SKM-1 (cell line): ENCODE results near the gene TRIM3.

ENCODE experiments used
- DNase-seq: peaks from one replicate; lab custom pipeline; 2025; ENCODE audit not compliant: unreplicated experiment; lab: John Stamatoyannopoulos, UW

The TRIM3 gene

DNA sequence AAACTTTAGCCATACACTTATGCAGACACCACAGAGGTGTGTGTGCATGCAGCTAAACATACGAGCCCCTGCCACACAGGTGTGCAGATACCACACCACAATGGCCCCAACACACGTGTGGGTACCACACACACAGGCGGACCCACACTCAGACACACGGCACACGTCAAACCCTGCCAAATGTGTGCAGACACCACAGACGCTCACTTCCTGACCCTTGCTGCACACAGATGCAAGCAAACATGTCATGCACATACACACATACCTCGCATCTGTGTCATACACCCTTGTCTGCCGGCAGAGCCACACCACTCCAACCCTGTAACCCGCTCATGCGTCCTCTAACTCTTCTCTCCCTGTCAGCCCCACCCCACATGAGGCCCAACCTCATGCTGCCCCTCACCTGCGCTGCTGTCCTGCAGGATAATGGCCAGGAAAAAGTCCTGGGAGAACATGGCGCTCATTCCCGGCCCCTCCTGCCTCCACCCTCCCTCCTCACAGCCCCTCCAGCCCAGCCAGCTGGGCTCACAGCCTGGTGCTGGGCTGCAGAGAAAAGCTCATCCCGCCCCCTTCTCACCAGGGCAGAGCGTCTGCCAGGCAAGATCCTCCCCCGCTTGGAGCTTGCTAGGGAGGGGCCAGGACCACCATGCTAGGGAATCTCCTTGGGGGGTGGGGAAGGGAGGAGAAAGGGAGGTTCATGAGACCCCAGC lies 69.2 kb downstream of the TRIM3 start:
- no peak for DNase-seq

DNA sequence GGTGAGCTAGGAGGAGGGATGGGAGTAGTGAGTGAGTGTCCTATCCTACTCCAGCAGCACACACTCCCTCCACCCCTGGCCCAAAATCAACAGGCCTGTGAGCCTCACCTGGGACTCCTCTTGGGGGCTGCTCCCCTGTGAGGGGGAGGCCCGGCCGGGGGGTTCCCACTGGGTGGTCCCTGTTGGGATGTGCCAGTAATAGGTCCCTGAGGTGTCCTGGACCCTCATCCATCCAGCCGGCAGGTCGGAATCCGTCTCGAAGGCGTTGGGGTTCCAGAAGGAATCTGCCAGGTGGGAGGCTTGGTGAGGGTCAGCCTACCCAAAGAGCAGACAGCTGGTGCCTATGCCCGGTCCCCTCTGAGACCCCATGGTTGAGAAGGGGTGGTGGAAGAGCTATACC lies 70.2 kb downstream of the TRIM3 start:
- DNase-seq: no peak

DNA sequence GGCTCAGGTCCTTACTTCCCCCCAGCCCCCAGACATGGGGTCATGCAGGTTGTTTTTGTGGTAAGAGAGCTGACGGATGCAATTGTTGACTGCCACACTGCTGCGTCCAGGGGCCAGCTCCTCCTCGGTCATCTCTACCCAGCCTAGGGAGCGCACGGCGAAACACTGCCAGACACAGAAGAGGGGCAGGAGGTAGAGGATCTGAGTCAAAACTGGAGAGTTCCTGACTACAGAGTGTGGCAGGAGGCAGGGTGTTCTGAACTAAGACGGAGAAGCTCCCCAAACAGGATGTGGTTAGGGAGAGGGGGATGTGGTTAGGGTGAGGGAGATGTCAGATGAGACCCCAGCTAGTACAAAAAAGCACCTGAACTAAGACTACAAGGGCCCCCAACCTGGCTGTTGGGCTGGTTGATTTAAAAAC lies 71.2 kb downstream of the TRIM3 start:
- peak; percentile 40 for DNase-seq

DNA sequence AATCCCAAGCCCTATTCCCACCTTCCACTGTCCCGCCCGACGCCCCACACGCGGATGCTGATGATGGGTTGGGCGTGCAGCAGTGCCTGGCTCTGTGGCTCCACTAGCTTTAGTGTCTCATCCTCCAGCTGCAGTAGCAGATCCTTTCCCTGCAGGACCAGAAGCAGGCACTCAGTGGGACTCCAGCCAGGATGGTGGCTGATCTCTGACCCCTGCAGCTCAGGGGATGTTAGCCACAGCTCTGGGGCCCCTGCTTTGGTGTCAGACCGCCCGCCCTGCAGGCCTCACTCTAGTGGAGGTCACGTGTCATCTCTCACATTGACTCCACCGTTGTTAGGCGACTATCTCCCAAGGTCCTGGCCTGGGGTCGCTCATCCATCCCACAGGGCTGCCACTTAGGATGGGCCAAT lies 71.7 kb downstream of the TRIM3 start:
- no peak for DNase-seq

DNA sequence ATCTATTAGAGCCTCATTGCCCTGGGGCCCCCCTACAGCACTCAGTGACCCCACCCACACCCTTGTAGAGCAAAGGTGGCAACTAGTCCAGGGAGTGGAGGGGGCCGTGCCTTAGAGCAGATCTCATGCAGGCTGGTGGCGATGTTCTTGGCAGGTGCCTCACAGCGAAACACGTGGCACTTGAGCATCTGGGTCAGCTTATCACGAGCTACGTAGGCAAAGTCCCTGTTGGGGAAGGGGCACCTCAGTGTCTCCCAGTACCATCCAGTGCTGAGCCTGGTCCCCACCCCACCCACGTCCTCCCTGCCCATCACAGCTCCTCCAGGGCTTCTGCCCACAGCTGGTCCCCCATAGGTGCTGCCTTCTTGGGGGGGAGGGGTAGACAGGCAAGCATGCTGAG lies 72.3 kb downstream of the TRIM3 start:
- no peak for DNase-seq

DNA sequence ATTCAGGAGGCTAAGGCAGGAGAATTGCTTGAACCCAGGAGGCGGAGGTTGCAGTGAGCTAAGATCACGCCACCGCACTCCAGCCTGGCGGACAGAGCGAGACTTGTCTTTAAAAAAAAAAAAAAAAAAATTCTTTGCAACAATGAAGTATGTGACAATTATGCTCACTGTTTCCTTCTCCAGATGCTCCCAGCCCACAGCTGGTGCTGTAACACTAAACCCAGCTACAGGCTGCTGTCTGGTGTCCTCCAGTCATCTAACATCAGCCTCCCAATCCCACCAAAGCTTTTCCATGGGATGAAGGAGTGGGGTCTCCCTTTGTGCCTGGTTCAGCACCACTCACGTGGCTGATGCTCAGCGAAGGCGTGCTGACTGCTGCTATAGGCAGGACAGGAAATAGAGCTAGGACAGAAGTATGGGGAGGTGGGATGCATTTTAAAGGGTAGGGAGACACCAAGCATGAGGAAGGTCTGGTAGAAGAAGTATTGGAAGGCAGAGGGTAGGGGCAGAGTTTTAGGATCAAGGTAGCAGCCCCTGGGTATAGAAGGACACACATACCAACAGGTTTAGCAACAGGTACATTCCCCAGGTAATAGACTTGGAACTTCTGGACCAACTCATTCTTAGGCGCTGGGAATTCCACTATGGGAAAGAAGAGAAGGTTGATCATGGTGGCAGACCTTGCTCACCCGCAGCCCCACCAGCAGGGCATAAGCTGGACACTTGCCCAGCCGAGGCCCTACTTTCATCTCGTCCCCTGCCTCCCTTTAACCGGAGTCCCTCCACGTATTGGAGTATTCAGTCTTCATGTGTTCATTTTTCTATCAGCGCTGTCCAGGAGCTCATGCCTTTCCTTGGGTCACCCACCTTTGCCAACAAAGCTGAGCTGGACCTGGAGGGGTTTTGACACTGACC lies 73.1 kb downstream of the TRIM3 start:
- no peak for DNase-seq
